ENCODE measurements around the gene CAPZA2.

Gene CAPZA2

GRCh38 chr7:116836048-116836447 is 26.3 kb upstream of the CAPZA2 start:
- H3K14ac ChIP-seq (ENCODE audit: low read length), result no peak overlapping the region
- H3K9me3 ChIP-seq (replicated peaks in 1 of 2; ENCODE audit: control insufficient read depth in 2 of 2, insufficient read depth in 1 of 2, low read depth in 1 of 2, low read length in 2 of 2), result no peaks in the 10 kb centered on the region
- no CpG with 5 or more reads among the region's 2 CpGs for WGBS, 2 donors (ENCODE audit: extremely low coverage in 2 of 2, insufficient read length in 2 of 2, insufficient replicate concordance in 1 of 2)
- H3K4me2 ChIP-seq (ENCODE audit: insufficient read depth, low read length, poor library complexity, severe bottlenecking), result no peak overlapping the region
- no peak overlapping the region for H3K27ac ChIP-seq (replicated peaks; ENCODE audit: low read length)
- H3K4me3 ChIP-seq (ENCODE audit: low read length in 2 of 2), result no peak overlapping the region
- H4K8ac ChIP-seq (ENCODE audit: low read depth, low read length), result no peak overlapping the region
- H2BK12ac ChIP-seq (ENCODE audit: low read length), result no peak overlapping the region
- no peak overlapping the region for H2BK15ac ChIP-seq (ENCODE audit: low read length)
- no peak for DNase-seq (ENCODE audit: low spot score)
- no peaks in the 10 kb centered on the region for H3K79me1 ChIP-seq (ENCODE audit: low read depth, low read length)
- no peak overlapping the region for H2BK120ac ChIP-seq (ENCODE audit: low read depth, low read length)
- H3K4ac ChIP-seq (ENCODE audit: low read length), result no peak overlapping the region
- no peak overlapping the region for H3K9ac ChIP-seq (ENCODE audit: low read depth, low read length, poor library complexity)
- H3K23ac ChIP-seq (ENCODE audit: low read depth, low read length, poor library complexity), result no peak overlapping the region
- H3K18ac ChIP-seq (ENCODE audit: low read length), result no peak overlapping the region
- H3K36me3 ChIP-seq (replicated peaks in 1 of 2; ENCODE audit: control insufficient read depth in 2 of 2, insufficient read depth in 2 of 2, low read length in 2 of 2), result no peaks in the 10 kb centered on the region
- no peak overlapping the region for H2AK5ac ChIP-seq (ENCODE audit: low read depth, low read length)
- peaks cover 0 to 5% (median 0%) of the 10 kb centered on the region in 3 experiments for H3K27me3 ChIP-seq (ENCODE audit: control insufficient read depth in 3 of 3, insufficient read depth in 3 of 3, low read depth in 1 of 3, low read length in 3 of 3)
- no peak overlapping the region for H2AFZ ChIP-seq (ENCODE audit: low read length)
- no peak overlapping the region for H4K91ac ChIP-seq (ENCODE audit: low read depth, low read length, poor library complexity)
- H2BK5ac ChIP-seq (ENCODE audit: low read length), result no peak overlapping the region
- no peaks in the 10 kb centered on the region for H3K4me1 ChIP-seq (ENCODE audit: control insufficient read depth in 2 of 2, insufficient read depth in 1 of 2, low read depth in 1 of 2, low read length in 2 of 2)

DNA sequence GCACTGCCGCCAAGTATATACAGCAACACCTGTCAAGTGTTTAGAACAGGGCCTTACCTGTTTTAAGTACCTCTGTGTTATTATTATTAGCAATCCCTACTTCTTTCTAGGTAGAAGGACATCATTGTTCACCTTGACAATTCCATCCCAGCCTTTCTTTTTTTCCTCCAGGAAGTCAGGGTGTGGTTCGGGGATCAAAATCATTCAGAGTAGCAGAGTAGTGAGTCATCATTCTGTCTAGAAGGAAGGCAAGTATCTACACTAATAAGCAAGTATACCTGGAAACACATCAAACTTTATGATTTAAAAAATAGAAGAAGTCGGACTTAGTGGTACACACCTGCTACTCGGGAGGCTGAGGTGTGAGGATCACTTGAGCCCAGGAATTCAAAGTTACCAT is 25.5 kb upstream of the CAPZA2 start:
- Histone ChIP-seq H3K23ac (ENCODE audit: low read depth, low read length, poor library complexity) (no peak overlapping the region), H2BK12ac (ENCODE audit: low read length) (no peak overlapping the region), H2BK15ac (ENCODE audit: low read length) (no peak overlapping the region), H3K4me1 (ENCODE audit: control insufficient read depth in 2 of 2, insufficient read depth in 1 of 2, low read depth in 1 of 2, low read length in 2 of 2) (no peaks in the 10 kb centered on the region), H3K9ac (ENCODE audit: low read depth, low read length, poor library complexity) (no peak overlapping the region), H3K4ac (ENCODE audit: low read length) (no peak overlapping the region), H2AFZ (ENCODE audit: low read length) (no peak overlapping the region), H2BK5ac (ENCODE audit: low read length) (no peak overlapping the region), H3K4me2 (ENCODE audit: insufficient read depth, low read length, poor library complexity, severe bottlenecking) (no peak overlapping the region), H3K9me3 (replicated peaks in 1 of 2; ENCODE audit: control insufficient read depth in 2 of 2, insufficient read depth in 1 of 2, low read depth in 1 of 2, low read length in 2 of 2) (no peaks in the 10 kb centered on the region), H3K27ac (replicated peaks; ENCODE audit: low read length) (no peak overlapping the region), H2AK5ac (ENCODE audit: low read depth, low read length) (no peak overlapping the region), H3K18ac (ENCODE audit: low read length) (no peak overlapping the region), H4K91ac (ENCODE audit: low read depth, low read length, poor library complexity) (no peak overlapping the region), H3K36me3 (replicated peaks in 1 of 2; ENCODE audit: control insufficient read depth in 2 of 2, insufficient read depth in 2 of 2, low read length in 2 of 2) (no peaks in the 10 kb centered on the region), H3K4me3 (ENCODE audit: low read length in 2 of 2) (no peak overlapping the region), H3K27me3 (ENCODE audit: control insufficient read depth in 3 of 3, insufficient read depth in 3 of 3, low read depth in 1 of 3, low read length in 3 of 3) (peaks cover 0 to 5% (median 0%) of the 10 kb centered on the region in 3 experiments), H4K8ac (ENCODE audit: low read depth, low read length) (no peak overlapping the region), H2BK120ac (ENCODE audit: low read depth, low read length) (no peak overlapping the region), H3K14ac (ENCODE audit: low read length) (no peak overlapping the region), H3K79me1 (ENCODE audit: low read depth, low read length) (no peaks in the 10 kb centered on the region)
- DNase-seq (ENCODE audit: low spot score), result no peak
- no CpG with 5 or more reads among the region's 4 CpGs for WGBS, 2 donors (ENCODE audit: extremely low coverage in 2 of 2, insufficient read length in 2 of 2, insufficient replicate concordance in 1 of 2)

- Histone ChIP-seq H2AFZ (ENCODE audit: low read length) (no peak overlapping the region), H2BK5ac (ENCODE audit: low read length) (no peak overlapping the region), H4K8ac (ENCODE audit: low read depth, low read length) (no peak overlapping the region), H3K4ac (ENCODE audit: low read length) (no peak overlapping the region), H3K9ac (ENCODE audit: low read depth, low read length, poor library complexity) (no peak overlapping the region), H3K23ac (ENCODE audit: low read depth, low read length, poor library complexity) (no peak overlapping the region), H3K4me1 (ENCODE audit: control insufficient read depth in 2 of 2, insufficient read depth in 1 of 2, low read depth in 1 of 2, low read length in 2 of 2) (no peaks in the 10 kb centered on the region), H3K79me1 (ENCODE audit: low read depth, low read length) (no peaks in the 10 kb centered on the region), H2BK15ac (ENCODE audit: low read length) (no peak overlapping the region), H3K36me3 (replicated peaks in 1 of 2; ENCODE audit: control insufficient read depth in 2 of 2, insufficient read depth in 2 of 2, low read length in 2 of 2) (no peaks in the 10 kb centered on the region), H2BK12ac (ENCODE audit: low read length) (no peak overlapping the region), H3K9me3 (replicated peaks in 1 of 2; ENCODE audit: control insufficient read depth in 2 of 2, insufficient read depth in 1 of 2, low read depth in 1 of 2, low read length in 2 of 2) (no peaks in the 10 kb centered on the region), H2AK5ac (ENCODE audit: low read depth, low read length) (no peak overlapping the region), H3K27ac (replicated peaks; ENCODE audit: low read length) (no peak overlapping the region), H3K4me2 (ENCODE audit: insufficient read depth, low read length, poor library complexity, severe bottlenecking) (no peak overlapping the region), H3K4me3 (ENCODE audit: low read length in 2 of 2) (no peak overlapping the region), H3K14ac (ENCODE audit: low read length) (no peak overlapping the region), H4K91ac (ENCODE audit: low read depth, low read length, poor library complexity) (no peak overlapping the region), H3K27me3 (ENCODE audit: control insufficient read depth in 3 of 3, insufficient read depth in 3 of 3, low read depth in 1 of 3, low read length in 3 of 3) (peaks cover 0 to 7% (median 0%) of the 10 kb centered on the region in 3 experiments), H3K18ac (ENCODE audit: low read length) (no peak overlapping the region), H2BK120ac (ENCODE audit: low read depth, low read length) (no peak overlapping the region)
- no CpG with 5 or more reads among the region's 3 CpGs for WGBS, 2 donors (ENCODE audit: extremely low coverage in 2 of 2, insufficient read length in 2 of 2, insufficient replicate concordance in 1 of 2)
- no peak for DNase-seq (ENCODE audit: low spot score)
Observed at GRCh38 chr7:116837586-116837985, 24.8 kb upstream of the CAPZA2 start.

GRCh38 chr7:116840256-116840655 is 22.1 kb upstream of the CAPZA2 start:
- no peaks in the 10 kb centered on the region for H3K9me3 ChIP-seq (replicated peaks in 1 of 2; ENCODE audit: control insufficient read depth in 2 of 2, insufficient read depth in 1 of 2, low read depth in 1 of 2, low read length in 2 of 2)
- DNase-seq (ENCODE audit: low spot score), result no peak
- no CpG with 5 or more reads among the region's 5 CpGs for WGBS, 2 donors (ENCODE audit: extremely low coverage in 2 of 2, insufficient read length in 2 of 2, insufficient replicate concordance in 1 of 2)

More at GRCh38 chr7:116840256-116840655, 22.1 kb upstream of the CAPZA2 start:
- Histone ChIP-seq H3K79me1 (ENCODE audit: low read depth, low read length) (no peaks in the 10 kb centered on the region), H3K27me3 (ENCODE audit: control insufficient read depth in 3 of 3, insufficient read depth in 3 of 3, low read depth in 1 of 3, low read length in 3 of 3) (peaks cover 0 to 10% (median 0%) of the 10 kb centered on the region in 3 experiments), H3K36me3 (replicated peaks in 1 of 2; ENCODE audit: control insufficient read depth in 2 of 2, insufficient read depth in 2 of 2, low read length in 2 of 2) (no peaks in the 10 kb centered on the region), H3K4me2 (ENCODE audit: insufficient read depth, low read length, poor library complexity, severe bottlenecking) (no peak overlapping the region), H4K91ac (ENCODE audit: low read depth, low read length, poor library complexity) (no peak overlapping the region), H3K14ac (ENCODE audit: low read length) (no peak overlapping the region), H3K4ac (ENCODE audit: low read length) (no peak overlapping the region), H3K9ac (ENCODE audit: low read depth, low read length, poor library complexity) (no peak overlapping the region), H3K4me1 (ENCODE audit: control insufficient read depth in 2 of 2, insufficient read depth in 1 of 2, low read depth in 1 of 2, low read length in 2 of 2) (no peaks in the 10 kb centered on the region), H2AK5ac (ENCODE audit: low read depth, low read length) (no peak overlapping the region), H2BK12ac (ENCODE audit: low read length) (no peak overlapping the region), H3K23ac (ENCODE audit: low read depth, low read length, poor library complexity) (no peak overlapping the region), H2BK15ac (ENCODE audit: low read length) (no peak overlapping the region), H3K4me3 (ENCODE audit: low read length in 2 of 2) (no peak overlapping the region), H2BK120ac (ENCODE audit: low read depth, low read length) (no peak overlapping the region), H2AFZ (ENCODE audit: low read length) (no peak overlapping the region), H4K8ac (ENCODE audit: low read depth, low read length) (no peak overlapping the region), H2BK5ac (ENCODE audit: low read length) (no peak overlapping the region), H3K27ac (replicated peaks; ENCODE audit: low read length) (no peak overlapping the region), H3K18ac (ENCODE audit: low read length) (no peak overlapping the region)
